Head of caudate nucleus (tissue), 42 donors: Measurements from ENCODE around the gene PPL.
"Not testable (repeated sequence)": the region's sequence is repeated elsewhere in the genome, so short reads cannot be mapped to it uniquely, and the experiment has no call there.

Experiments used
- DNase-seq, 42 donors: peaks; one replicate each; pipeline versions ENCODE4 v3.0.0 to v3.0.0-alpha.2; 2020 to 2021; ENCODE audit warnings: mixed read lengths in 7 of 42
- intact Hi-C: fragments of 100-400 bp; cut with DNase I; formaldehyde crosslinking; loops from one replicate; pipeline ENCODE4 v1.15.0; 2022

PPL gene

GRCh38 chr16:4936991-4937781, at the start of gene PPL:
Gene PPL, minus strand, starts transcription at chr16:4937148. Its CDS starts 103 bp downstream, at chr16:4937045.
- DNase-seq = peak in 2 of 42 donors; percentile 23 to 48
- intact Hi-C loops = no loop called here

GRCh38 chr16:4984174-4984990, 47.4 kb upstream of the PPL start:
- intact Hi-C loops = no loop called here
- no peak for DNase-seq

- peak in 30 of 42 donors; percentile 25 to 81 (median 52) for DNase-seq
- intact Hi-C loops = no loop called here
Observed at GRCh38 chr16:4982056-4982867, 45.3 kb upstream of the PPL start.

GRCh38 chr16:4981473-4981872, 44.5 kb upstream of the PPL start:
- intact Hi-C loops = no loop called here
- peak in 12 of 42 donors; percentile 29 to 78 (median 56) for DNase-seq

- no peak for DNase-seq
Observed at GRCh38 chr16:4980691-4981090, 43.7 kb upstream of the PPL start.

GRCh38 chr16:4979736-4980660, 43.0 kb upstream of the PPL start:
- intact Hi-C loops = no loop called here
- DNase-seq = peak in 1 of 42 donors; percentile 17

More at GRCh38 chr16:4980691-4981090, 43.7 kb upstream of the PPL start:
- intact Hi-C loops = no loop called here

GRCh38 chr16:4979164-4979563, 42.2 kb upstream of the PPL start:
- no peak for DNase-seq
- intact Hi-C loops = no loop called here

- intact Hi-C loops = no loop called here
- peak in 1 of 42 donors; percentile 15 for DNase-seq
Observed at GRCh38 chr16:4976611-4977145, 39.7 kb upstream of the PPL start.

GRCh38 chr16:4976079-4976478, 39.1 kb upstream of the PPL start:
- intact Hi-C loops = no loop called here
- DNase-seq = no peak

GRCh38 chr16:4972938-4973587, 36.1 kb upstream of the PPL start:
- peak; percentile 44 to 94 (median 84) for DNase-seq
- intact Hi-C loops = no loop called here

GRCh38 chr16:4970010-4970409, 33.1 kb upstream of the PPL start:
- DNase-seq = peak in 1 of 42 donors; percentile 12
- intact Hi-C loops = no loop called here

- DNase-seq = peak in 4 of 42 donors; percentile 4 to 54 (median 40)
- intact Hi-C loops = no loop called here
Observed at GRCh38 chr16:4968879-4969483, 32.0 kb upstream of the PPL start.

GRCh38 chr16:4968278-4968677, 31.3 kb upstream of the PPL start:
- DNase-seq, intact Hi-C loops: not testable (repeated sequence)

- intact Hi-C loops = no loop called here
- DNase-seq = no peak
Observed at GRCh38 chr16:4966736-4967453, 29.9 kb upstream of the PPL start.

GRCh38 chr16:4963527-4963926, 26.6 kb upstream of the PPL start:
- intact Hi-C loops = loop anchor here (5.0 kb wide), 1 partner anchor 59 kb away; no protein-coding TSS in a partner anchor
- DNase-seq = not testable (repeated sequence)

GRCh38 chr16:4962716-4963115, 25.8 kb upstream of the PPL start:
- peak in 38 of 42 donors; percentile 16 to 90 (median 73) for DNase-seq
- intact Hi-C loops = loop anchor here (5.0 kb wide), 1 partner anchor 60 kb away; no protein-coding TSS in a partner anchor
